HCT116 (cell line): Measurements from ENCODE around the gene OR13J1.

Experiments
- ATF3 ChIP-seq: IDR thresholded peaks from 2 replicates; pipeline ENCODE4 v1.6.1; 2012
- CTCF ChIP-seq, 3 experiments: fragments of 200-600 bp in 1 of 3; sonication (generic) in 1 of 3; IDR thresholded peaks in 2 of 3; conservative IDR thresholded peaks in 1 of 3; 2 replicates each; pipeline ENCODE4 v1.5.1; 2012 to 2017; ENCODE audit warnings: low read depth in 2 of 3, low read length in 2 of 3, antibody characterized with exemption in 1 of 3, borderline replicate concordance in 1 of 3, control low read depth in 1 of 3, mild to moderate bottlenecking in 1 of 3, mixed read lengths in 1 of 3, mixed run types in 1 of 3, moderate library complexity in 1 of 3; ENCODE audit not compliant: insufficient read depth in 1 of 3
- EGR1 ChIP-seq: IDR thresholded peaks from 2 replicates; pipeline ENCODE4 v1.6.1; 2012; ENCODE audit warnings: low read depth
- EZH2 ChIP-seq: fragments of 200-600 bp; sonication (generic); IDR thresholded peaks from 2 replicates; pipeline ENCODE4 v1.6.1; 2017; ENCODE audit warnings: antibody characterized with exemption, mixed run types
- EZH2phosphoT487 ChIP-seq: fragments of 200-600 bp; IDR thresholded peaks from 2 replicates; pipeline ENCODE4 v1.6.1; 2018; ENCODE audit warnings: antibody characterized with exemption, borderline replicate concordance
- JUND ChIP-seq: IDR thresholded peaks from 2 replicates; pipeline ENCODE4 v1.6.1; 2012
- MAX ChIP-seq: IDR thresholded peaks from 2 replicates; pipeline ENCODE4 v1.6.1; 2012
- POLR2A ChIP-seq: IDR thresholded peaks from 2 replicates; pipeline ENCODE4 v1.7.0; 2011; ENCODE audit warnings: borderline replicate concordance; ENCODE audit not compliant: insufficient read depth, insufficient read length; ENCODE audit errors: extremely low read depth
- POLR2AphosphoS5 ChIP-seq: IDR thresholded peaks from 2 replicates; pipeline ENCODE4 v1.6.1; 2011; ENCODE audit warnings: mild to moderate bottlenecking, low read depth, low read length, moderate library complexity
- RAD21 ChIP-seq: IDR thresholded peaks from 2 replicates; pipeline ENCODE4 v1.6.1; 2012; ENCODE audit warnings: low read depth, mild to moderate bottlenecking
- REST ChIP-seq: IDR thresholded peaks from 2 replicates; pipeline ENCODE4 v1.6.1; 2012; ENCODE audit warnings: low read depth
- SIN3A ChIP-seq: IDR thresholded peaks from 2 replicates; pipeline ENCODE4 v1.6.1; 2012; ENCODE audit warnings: low read depth

- TF ChIP-seq EZH2 (no peak), POLR2A (no peak), CTCF (IDR thresholded peaks at IDR 0.05 in 2 of 3, conservative IDR thresholded peaks at IDR 0.05 in 1 of 3; ENCODE audit: borderline replicate concordance in 1 of 3, insufficient read depth in 1 of 3, low read depth in 2 of 3, low read length in 2 of 3) (no peak), REST (no peak), RAD21 (no peak), MAX (no peak), SIN3A (no peak), POLR2AphosphoS5 (no peak), JUND (no peak), EGR1 (no peak), ATF3 (no peak), EZH2phosphoT487 (no peak)
Measured at GRCh38 chr9:35842020-35842745, 28.0 kb downstream of the OR13J1 start.
